GM18520 (cell line): ENCODE data around the gene PAX8.

ENCODE experiments used
- ATAC-seq: cut with Tn5 transposase; IDR thresholded peaks from one replicate; pipeline ENCODE4 v1.9.1; 2021; ENCODE audit not compliant: unreplicated experiment

Gene PAX8

DNA sequence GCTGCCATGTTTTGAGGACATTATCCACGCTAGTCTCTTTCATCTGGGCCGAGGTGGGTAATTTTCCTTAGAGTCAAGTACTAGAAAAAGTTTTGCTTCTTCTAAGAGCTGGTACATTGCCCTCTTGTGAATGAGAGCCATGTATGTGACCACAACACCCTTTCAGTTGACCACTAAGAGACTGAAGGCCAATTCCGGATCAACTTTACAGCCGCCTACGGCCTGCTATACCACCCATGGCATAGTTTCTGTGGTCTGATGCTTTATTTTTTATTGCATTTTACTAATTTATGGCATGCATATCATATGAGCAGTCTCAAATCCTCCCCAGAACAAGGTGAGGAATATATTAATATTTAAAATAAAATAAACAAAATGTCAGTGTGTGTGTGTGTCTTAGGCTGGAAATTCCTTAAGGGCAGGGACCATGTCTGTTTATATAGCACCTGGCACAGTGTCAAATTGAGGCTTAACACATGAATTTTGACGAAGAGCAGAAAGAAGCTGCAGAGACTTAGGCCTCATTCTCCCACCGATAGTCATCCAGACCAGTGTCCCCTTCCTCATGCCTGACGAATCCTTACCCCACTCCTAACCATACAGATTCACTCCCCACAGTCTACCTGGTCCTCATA lies 69.6 kb downstream of the PAX8 start:
- ATAC-seq, result no peak

DNA sequence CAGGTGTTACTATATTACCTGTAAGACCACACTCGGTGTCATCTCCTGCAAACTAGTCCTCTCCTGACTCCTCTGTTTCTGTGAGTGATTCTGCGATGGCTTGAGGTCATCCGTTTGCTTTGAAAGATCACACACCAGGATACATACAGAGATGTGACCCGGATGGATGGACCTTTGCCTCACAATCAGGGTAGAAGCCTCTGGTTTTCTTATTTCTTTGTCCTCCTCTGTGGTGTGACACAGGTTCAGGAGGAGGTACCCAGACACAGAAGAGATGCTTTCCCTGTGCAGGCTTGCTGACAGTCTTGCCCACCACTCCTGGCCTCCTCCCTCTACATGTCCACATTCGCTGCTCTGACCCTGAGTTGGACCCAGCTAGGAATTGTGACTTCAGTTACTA lies 70.3 kb downstream of the PAX8 start:
- ATAC-seq, result no peak

DNA sequence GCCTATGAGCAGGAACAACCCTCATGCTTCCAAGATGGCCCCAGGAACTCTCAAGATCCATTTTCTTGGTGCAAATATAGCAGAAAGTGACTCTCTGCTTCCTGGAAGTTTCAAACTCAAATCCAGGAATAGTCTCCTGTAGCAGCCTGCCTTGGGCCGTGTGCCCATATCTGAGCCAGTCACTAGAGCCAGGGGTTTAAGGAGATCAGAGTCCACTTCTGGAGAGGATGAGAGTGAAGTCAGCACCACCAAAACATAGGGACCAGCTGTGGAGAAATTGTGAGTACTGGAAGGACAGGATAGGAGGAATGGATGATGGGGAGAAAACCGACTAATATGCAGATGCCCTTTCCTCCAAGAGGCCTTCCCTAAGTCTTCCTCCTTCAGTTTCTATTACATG lies 71.7 kb downstream of the PAX8 start:
- ATAC-seq, result no peak

DNA sequence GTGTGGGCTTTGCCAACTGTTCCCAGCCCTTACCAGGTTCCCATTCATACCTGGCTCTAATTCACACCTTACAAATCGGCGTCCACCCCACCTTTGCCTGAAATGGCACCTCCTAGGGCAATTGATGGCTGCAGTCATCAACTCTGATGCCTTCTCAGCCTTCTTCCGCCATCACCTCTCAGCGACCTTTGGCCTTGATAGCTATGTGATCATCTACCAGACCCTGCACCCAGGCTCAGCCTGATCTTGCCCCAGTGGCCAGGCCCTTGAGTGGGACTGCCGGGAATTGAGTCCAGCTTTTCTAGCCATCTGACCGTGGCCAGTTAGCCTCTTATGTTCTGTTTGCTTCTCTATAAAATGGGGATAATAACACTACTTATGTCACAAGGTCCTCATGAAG lies 72.5 kb downstream of the PAX8 start:
- ATAC-seq, result no peak

DNA sequence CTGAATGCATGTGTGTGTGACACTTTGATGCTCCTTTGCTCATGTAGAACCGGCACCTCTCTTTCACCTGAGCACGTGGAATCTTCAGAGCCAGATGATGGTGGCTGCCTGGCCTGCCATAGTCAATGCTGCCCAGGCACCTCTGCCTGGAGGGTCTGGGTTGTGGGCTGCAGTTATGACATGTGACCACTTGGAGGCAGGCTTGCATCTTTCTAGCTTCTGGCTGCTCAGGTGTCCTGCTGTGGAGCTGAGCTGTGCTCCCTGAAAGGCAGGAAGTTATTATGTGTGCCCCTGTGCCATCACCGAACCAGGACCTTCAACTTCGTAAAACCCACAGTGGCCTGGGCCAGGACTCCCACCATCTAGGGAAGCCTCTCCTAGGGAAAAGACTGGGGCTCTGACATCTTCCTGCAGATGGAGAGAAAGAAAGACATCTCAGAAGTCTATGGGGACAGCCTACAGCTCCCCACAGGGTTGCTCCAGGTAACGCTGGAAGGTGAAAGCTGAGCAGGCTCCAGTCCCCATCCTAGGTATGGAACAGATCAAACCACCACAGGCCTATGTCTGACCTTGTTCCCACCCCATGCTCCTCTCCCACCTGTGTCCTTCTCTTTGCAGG lies 74.7 kb downstream of the PAX8 start:
- no peak for ATAC-seq

DNA sequence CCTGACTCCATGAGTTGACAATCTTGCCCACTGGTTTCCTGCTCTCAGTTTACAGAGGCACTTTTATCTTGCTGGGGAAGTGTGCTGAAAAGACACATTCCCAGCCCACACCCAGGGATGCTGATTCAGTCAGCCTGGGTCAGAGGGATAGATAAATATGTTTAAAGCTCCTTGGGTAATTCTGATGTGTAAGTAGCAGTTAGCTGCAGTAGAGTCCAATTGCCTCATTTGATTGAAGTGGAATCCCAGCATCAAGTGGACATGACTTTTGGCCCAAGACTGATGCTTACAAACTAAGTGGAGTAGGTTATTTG lies 75.5 kb downstream of the PAX8 start:
- no peak for ATAC-seq

DNA sequence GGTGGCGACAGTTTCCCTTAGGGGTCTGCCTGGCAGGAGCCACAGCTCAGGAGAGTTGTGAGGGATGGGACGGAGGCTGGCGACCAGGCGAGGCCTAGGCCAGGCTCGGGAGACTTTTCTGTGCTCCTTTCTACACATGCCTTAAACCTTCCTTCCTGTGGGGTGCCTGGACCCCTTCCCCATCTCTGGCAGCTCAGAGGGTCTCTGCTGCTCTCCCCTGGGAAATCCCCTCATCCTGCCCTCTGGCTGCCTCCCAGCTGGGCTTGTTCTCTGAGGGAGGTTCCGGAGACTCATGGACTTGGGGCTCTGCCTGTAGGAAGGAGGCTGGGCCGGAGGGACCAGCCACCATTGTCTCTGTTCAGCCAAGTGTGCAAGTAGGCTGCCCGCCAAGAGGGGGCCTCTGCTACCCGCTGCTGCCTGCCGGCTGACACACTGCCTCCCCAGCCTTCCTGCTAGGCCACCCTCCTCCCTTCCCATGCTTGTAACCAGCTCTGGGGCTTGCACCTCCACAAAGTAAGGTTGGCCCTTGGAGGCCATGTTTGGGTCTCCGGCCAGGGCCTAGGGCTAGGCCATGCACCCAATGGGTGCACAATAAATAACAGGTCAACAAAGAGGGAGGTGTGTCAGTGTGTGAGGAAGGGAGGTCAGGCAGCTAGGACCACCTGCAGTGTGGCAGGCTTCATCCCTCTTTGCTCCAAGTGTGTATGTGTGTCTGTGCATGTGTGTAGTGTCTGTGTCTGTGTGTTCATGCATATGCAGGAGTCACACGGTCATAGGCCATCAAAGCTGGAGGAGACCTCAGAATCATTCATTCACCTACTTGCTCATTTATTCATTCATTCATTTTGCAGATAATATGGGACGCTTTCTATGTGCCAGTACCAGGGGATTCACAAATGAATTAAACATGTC lies 76.2 kb downstream of the PAX8 start:
- ATAC-seq, result no peak

DNA sequence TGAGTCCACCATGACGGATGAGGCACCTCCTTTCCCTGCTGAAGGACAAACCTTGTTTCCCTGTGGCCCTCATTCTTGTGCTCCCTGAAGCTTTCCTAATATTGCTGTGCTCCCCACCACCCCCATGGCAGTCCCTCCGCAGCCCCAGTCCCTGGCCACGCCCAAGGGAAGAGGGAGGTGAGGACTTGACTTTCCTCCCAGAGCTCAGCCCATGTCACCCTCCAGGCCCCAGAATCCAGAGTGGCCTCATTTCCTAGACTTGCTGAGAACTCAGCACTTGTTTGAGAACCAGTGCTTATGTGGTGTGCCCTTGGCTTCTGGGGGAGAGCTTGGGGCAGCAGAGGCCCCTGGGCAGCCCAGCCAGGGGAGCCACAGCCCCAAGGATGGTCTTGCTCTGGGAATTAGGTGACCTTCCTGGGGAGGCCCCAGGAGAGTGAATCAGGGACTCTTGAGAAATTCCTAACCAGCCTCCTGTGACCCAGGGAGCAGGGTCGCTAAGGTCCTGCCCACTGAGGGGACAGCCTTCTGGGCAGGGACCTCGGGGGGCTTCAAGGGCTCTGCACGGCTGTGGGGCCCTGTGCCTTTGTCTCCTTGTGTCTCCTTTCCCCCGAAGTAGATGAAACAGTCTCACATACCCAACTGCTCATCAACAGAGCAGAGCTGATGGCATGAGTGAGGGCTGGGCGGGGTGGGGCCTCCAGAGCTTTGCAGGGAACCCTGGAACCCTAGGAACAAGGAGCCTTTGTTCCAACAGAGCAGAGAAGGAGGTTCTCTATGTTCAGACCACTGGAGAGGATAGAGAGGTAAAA lies 77.0 kb downstream of the PAX8 start:
- ATAC-seq, result no peak

DNA sequence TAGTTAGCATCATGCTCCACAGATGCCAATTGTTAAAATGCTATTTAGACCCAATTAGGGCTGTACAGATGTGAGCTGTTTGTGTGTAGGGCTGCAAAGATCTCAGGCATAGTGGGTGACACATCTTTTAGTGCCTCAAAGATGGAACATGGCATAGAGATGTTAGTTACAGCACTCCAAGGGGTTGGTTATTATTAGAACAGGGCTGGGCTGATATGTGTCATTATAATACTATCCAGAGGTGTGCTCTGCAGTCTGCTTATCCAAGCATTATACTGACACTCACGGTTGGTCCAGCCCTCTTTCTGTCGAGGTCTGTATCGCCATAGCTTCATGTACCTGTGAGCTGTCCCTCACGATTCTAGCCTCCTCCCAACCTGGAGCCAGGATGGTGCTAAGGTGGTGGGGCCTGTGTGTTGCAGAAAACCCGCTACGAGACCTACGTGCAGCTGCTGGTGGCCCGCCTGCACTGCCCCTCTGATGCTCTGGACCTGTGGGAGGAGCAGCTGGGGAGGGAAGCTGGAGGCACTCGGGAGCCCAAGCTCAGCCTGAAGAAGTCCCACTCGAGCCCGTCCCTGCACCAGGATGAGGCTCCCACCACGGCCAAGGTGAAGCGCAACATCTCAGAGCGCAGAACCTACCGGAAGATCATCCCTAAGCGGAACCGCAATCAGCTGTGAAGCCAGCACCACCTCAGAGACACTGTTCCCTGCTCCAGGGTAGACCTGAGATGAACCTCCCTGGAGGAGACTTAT lies 77.8 kb downstream of the PAX8 start:
- ATAC-seq, result no peak

DNA sequence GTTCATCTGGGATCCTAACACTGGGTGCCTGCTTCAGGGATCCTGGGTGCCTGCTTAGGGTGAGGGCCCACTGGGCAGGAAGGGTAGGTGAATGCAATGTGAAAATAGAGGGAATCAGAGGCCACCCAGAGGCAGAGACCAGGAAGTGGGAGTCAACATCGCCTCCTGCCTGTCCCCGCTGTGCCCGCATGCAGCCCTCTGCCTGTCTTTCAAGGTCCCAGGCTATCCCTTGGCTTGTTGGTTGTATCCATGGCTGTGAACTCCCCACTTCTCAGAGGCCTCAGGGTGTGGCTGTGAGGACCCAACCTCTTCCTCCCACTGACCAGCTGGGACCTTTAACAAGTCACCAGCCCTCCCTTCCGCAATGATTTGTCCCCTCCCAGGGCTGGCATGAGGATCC lies 78.5 kb downstream of the PAX8 start:
- ATAC-seq, result no peak

DNA sequence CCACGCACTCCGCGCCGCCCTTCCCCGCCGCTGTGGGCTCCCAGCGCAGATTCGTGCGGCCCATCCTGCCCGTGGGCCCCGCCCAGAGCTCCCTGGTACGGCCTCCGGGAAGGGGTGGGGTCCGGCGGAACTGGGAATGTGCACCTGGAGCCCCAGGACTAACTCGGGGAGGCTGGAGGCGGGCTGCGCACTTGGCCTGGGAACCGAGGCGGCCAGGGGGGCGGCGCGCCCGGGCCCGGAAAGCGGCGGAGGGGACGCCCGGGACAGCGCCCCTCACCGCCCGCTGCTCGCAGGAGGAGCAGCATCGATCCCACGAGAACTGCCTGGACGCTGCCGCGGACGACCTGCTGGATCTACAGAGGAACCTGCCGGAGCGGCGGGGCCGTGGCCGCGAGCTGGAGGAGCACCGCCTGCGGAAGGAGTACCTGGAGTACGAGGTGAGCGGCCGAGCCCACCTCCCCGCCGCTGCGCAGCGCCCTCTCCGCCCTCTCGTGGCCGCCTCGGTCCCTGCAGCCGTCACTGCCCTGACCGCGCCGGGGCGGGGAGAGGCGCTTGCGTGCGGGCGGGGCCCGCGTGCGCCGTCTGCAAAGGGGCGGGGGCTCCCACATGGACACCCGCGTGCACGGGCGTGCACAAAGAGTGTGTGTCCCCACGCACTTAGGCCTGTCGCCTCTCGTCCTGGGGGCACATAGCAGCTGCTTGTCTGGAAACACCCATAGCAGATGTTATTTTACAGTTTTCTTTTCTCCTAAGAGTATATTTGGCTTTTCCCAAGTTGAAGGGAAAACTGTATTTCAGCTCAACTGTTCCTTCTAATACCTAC lies 79.7 kb downstream of the PAX8 start:
- ATAC-seq, result peak; percentile 65

DNA sequence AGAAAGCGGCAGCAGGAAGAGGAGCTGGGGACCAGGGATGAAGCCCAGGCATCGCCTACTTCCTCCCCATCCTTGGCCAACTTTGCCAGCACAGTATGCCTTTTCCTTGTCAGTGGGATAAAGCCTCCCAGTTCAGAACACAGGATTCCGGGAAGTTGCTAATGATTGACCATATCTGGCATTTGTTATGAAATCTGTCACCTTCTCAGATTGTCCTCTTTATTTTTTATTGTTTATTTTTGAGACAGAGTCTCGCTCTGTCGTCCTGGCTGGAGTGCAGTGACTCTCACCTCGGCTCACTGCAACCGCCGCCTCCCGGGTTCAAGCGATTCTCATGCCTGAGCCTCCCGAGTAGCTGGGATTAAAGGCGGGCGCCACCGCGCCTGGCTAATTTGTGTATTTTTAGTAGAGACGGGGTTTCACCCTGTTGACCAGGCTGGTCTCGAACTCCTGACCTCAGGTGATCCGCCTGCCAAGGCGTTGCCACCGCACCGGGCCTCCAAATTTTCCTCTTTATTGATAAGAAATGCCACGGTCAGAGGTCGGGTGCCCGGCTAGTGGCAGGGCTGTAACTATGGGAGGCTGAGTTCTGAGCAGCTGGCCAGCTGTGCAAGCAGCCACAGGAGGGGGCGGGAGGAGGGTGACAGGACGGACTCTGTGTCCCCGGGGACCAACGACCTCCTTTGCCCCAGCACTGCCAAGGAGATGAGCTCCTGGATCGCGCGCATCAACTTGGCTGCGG lies 80.5 kb downstream of the PAX8 start:
- ATAC-seq, result no peak

DNA sequence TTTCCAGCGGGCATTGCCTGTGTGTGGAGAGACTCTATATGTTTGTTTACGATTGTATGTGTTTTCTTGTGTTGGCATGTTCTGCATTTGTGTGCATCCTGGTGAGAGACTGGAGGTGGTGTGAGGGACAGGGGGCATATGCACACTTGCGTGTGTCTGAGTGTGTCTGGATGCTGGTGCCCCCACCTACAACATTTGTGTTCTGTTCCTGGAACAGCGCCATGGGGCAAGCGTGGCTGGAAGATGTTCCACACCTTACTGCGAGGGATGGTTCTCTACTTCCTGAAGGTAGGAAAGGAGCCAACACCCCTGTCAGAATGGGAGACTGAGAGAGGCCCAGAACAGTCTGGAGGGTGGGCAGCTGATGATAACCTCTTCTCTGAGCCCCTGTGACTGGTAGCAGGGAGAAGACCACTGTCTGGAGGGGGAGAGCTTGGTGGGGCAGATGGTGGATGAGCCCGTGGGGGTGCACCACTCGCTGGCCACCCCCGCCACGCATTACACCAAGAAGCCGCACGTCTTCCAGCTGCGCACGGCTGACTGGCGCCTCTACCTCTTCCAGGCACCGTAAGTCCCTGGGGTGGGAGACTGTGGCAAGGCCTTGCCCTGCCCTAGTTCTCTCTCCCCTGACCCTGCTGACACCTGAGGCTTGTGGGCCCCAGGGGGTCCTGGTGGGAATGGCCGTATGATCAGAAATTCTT lies 81.2 kb downstream of the PAX8 start:
- no peak for ATAC-seq

DNA sequence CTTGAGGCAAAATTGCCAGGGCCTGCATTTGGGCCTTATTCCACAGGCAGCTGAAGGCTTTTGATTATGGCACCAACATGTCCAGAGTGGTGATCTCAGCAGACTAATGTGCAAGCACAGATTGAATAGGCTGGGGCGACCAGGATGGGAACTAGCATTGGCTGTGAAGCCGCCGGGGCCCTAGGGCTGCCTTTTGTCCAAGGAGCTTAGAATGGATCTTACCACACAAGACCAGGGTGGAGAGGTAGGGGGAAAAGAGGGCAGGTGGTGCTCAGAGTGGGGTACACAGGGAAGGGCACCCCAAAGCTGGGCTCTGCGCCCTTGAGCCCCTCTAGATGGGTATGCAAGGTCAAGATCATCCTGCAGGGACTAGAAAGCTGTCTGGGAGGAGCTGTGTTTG lies 81.9 kb downstream of the PAX8 start:
- ATAC-seq, result no peak

DNA sequence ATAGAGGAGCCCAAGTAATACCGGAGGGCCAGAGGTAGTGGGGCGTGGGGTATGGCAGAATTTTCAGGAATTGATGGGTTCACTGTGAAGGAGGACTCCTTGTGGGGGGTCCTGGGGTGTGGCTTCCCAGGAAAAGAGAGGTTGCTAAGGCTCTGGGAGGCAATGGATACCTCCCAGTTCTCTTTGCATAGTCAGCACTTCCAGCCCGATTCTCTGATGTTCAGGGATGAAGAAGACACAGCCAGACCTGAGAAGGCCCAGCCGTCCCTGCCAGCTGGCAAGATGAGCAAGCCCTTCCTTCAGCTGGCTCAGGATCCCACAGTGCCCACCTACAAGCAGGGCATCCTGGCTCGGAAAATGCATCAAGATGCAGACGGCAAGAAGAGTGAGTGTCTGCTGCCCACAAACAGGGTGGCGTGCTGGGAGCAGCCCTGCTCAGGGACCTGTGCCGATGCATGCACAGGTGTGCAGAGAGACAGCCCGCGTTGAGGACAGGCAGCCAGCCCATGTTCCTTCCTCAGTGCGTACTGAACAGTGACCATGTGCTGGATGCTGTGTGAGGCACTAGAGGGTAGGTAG lies 82.7 kb downstream of the PAX8 start:
- no peak for ATAC-seq

DNA sequence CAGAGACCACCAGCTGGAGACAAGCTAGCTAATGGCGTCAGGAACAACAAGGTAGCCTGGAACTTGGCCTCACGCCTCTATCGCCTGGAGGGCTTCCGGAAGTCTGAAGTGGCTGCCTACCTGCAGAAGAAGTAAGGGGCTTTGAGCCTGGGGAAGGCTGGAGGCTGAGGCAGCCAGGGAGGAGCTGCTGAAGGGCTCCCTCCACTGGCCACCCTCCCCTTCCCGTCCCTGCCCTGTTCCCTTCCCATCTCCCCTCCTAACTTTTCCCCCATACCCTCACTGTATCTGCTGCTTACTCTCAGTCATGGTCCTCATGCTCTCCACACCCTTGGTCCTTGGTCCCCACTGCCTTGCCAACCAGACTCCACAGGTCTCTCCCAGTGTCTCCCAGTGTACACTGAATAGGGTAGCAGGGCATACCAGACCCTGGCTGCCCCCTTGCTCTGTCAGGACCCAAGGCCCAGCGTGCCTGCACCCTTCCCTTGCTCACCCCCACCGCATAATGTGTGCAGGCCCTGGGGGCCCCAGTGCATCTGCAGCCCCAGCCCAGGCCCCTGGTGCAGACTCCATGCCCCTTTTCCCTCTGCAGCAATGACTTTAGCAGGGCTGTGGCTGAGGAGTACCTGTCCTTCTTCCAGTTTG lies 86.1 kb downstream of the PAX8 start:
- no peak for ATAC-seq

DNA sequence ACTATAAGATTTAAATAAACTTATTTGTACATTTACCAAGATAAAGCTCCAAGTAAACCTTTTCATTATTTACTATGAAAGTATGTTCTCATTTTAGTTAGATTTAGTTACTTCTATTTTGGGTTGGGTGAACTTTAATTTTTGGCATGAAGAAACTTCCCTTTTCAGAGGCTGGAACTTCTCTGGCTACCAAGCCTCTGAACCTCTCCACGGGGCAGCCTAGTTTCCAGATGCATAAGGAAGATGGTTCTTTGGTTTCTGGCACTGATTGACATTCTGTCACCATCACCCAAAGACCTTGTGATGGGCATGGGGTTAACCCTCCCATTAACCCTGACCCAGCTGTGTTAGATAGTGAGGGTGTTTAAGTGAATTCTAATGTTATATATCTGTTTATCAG lies 87.8 kb downstream of the PAX8 start:
- ATAC-seq, result no peak

DNA sequence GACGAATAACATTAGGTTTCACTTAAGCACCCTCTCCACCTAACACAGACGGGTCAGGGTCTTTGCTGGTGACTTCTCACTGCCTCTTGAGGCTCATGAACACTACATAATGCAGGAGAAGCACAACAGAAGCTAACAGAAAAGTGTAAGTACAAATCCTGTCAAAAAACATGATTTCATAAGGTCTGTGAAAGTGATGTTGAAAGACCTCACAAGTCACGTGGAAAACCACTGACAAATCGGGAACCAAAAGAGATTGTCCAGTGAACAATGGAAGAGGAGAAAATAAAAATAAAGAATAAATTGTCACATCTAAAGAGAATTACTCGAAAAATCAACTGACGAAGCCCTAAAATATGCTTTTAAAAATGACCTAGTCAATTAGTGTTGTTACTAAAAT lies 91.0 kb downstream of the PAX8 start:
- ATAC-seq, result no peak
